Activated T-helper 1 cell treated with anti-CD3 and anti-CD28 coated beads, Interleukin-2, amount 50 U/mL, for 16 hours (primary cell): Measurements from ENCODE around the gene NOL6.
"Not testable (repeated sequence)": the region's sequence is repeated elsewhere in the genome, so short reads cannot be mapped to it uniquely, and the experiment has no call there.

Experiments
- DNase-seq, 2 donors: peaks; one replicate each; pipeline ENCODE4 v3.0.0-alpha.2; 2020; ENCODE audit warnings: low read depth in 1 of 2, low spot score in 1 of 2

NOL6 gene

GRCh38 chr9:33472881-33473615 is 676 bp downstream of the NOL6 start:
- DNase-seq: no peak

GRCh38 chr9:33472171-33472880 is 1.4 kb downstream of the NOL6 start:
- no peak for DNase-seq

- no peak for DNase-seq
Measured at GRCh38 chr9:33471361-33471760, 2.4 kb downstream of the NOL6 start.

GRCh38 chr9:33469891-33470290 is 3.8 kb downstream of the NOL6 start:
- DNase-seq: no peak

- no peak for DNase-seq
Measured at GRCh38 chr9:33468797-33469621, 4.7 kb downstream of the NOL6 start.

GRCh38 chr9:33468215-33468730 is 5.5 kb downstream of the NOL6 start:
- no peak for DNase-seq

- no peak for DNase-seq
Measured at GRCh38 chr9:33467526-33467925, 6.2 kb downstream of the NOL6 start.

- DNase-seq: peak; percentile 60 to 70
Measured at GRCh38 chr9:33466565-33467495, 6.9 kb downstream of the NOL6 start.

GRCh38 chr9:33465596-33466564 is 7.8 kb downstream of the NOL6 start:
- DNase-seq: no peak

GRCh38 chr9:33465096-33465495 is 8.6 kb downstream of the NOL6 start:
- no peak for DNase-seq

GRCh38 chr9:33464045-33464636 is 9.6 kb downstream of the NOL6 start:
- no peak for DNase-seq

- no peak for DNase-seq
Measured at GRCh38 chr9:33463151-33463550, 10.6 kb downstream of the NOL6 start.

GRCh38 chr9:33461492-33461891 is 12.2 kb downstream of the NOL6 start:
- no peak for DNase-seq

- DNase-seq: no peak
Measured at GRCh38 chr9:33460854-33461253, 12.9 kb downstream of the NOL6 start.

- DNase-seq: no peak
Measured at GRCh38 chr9:33459115-33459514, 14.6 kb downstream of the NOL6 start.

- DNase-seq: peak; percentile 40 to 48
Measured at GRCh38 chr9:33458444-33458843, 15.3 kb downstream of the NOL6 start.

- no peak for DNase-seq
Measured at GRCh38 chr9:33455945-33456344, 17.8 kb downstream of the NOL6 start.

- not testable (repeated sequence) for DNase-seq
Measured at GRCh38 chr9:33455456-33455855, 18.3 kb downstream of the NOL6 start.

GRCh38 chr9:33454661-33455026 is 19.1 kb downstream of the NOL6 start:
- not testable (repeated sequence) for DNase-seq
